Renal pelvis (tissue), 3 donors: ENCODE data around the gene BOLA2. TPM values are rescaled to one million over a fixed set of nuclear protein-coding genes. Genes with fewer than 3 reads are reported as not detected.

ENCODE experiments used
- polyA plus RNA-seq, 3 donors: library from polyadenylated mRNA; unstranded; fragments of 120-200 nt; gene quantifications; one replicate each; pipeline ENCODE4 v1.2.1, GENCODE V29; 2013; ENCODE audit not compliant: insufficient read length in 3 of 3

BOLA2 gene
- polyA plus RNA-seq, 3 donors: 2.7 to 7.1 (median 4.9) TPM

Other genes starting within 250 kb of the BOLA2 start
- gene NPIPB11, start 47.6 kb downstream of the BOLA2 start, polyA plus RNA-seq: 1 to 10 TPM; 1.1 to 4.4 (median 3.1) TPM
- gene SLX1B, start 182 bp upstream of the BOLA2 start, polyA plus RNA-seq: 10 to 100 TPM in 2 of 3 donors, 1 to 10 TPM in 1; 9.6 to 18.0 (median 10.4) TPM
- gene SULT1A4, start 5.6 kb upstream of the BOLA2 start, polyA plus RNA-seq: 10 to 100 TPM in 2 of 3 donors, 1 to 10 TPM in 1; 9.3 to 27.2 (median 21.0) TPM
- gene NPIPB12, start 52.1 kb upstream of the BOLA2 start, polyA plus RNA-seq: 100 to 1,000 TPM in 1 of 3 donors, 10 to 100 TPM in 2; 27.8 to 144 (median 95.3) TPM
- 1 to 10 TPM; 2.7 to 2.8 (median 2.8) TPM for gene SPN, start 208.9 kb upstream of the BOLA2 start, polyA plus RNA-seq
- gene QPRT, start 224.8 kb upstream of the BOLA2 start, polyA plus RNA-seq: 100 to 1,000 TPM; 171 to 206 (median 173) TPM